ENCODE measurements around the gene F7. TPM values are rescaled to one million over a fixed set of nuclear protein-coding genes. Genes with fewer than 3 reads are reported as not detected.

The F7 gene
- polyA plus RNA-seq, 1 experiment: 0.05 TPM

GRCh38 chr13:113066746-113067145, 38.8 kb upstream of the F7 start:
- no peak for DNase-seq (ENCODE audit: low read depth)
- H3K4me3 ChIP-seq (ENCODE audit: low read depth, low read length): no peak overlapping the region
- no peak for TF ChIP-seq CTCF (IDR thresholded peaks at IDR 0.05; ENCODE audit: insufficient read depth, low read depth, low read length)
- H3K27me3 ChIP-seq (ENCODE audit: control insufficient read depth, insufficient read depth, low read length): no peaks in the 10 kb centered on the region
- no peaks in the 10 kb centered on the region for H3K36me3 ChIP-seq (ENCODE audit: control insufficient read depth, insufficient read depth, low read length)
- ChIA-PET POLR2A (no interaction called here), CTCF (no interaction called here)

- ChIA-PET POLR2A (no interaction called here), CTCF (interaction anchor here (0.7 kb wide), 1 partner anchor 286 kb away, joined by 3 read pairs; no protein-coding TSS in a partner anchor)
- TF ChIP-seq CTCF (IDR thresholded peaks at IDR 0.05; ENCODE audit: insufficient read depth, low read depth, low read length): no peak
- Histone ChIP-seq H3K36me3 (ENCODE audit: control insufficient read depth, insufficient read depth, low read length) (no peaks in the 10 kb centered on the region), H3K27me3 (ENCODE audit: control insufficient read depth, insufficient read depth, low read length) (no peaks in the 10 kb centered on the region), H3K4me3 (ENCODE audit: low read depth, low read length) (no peak overlapping the region)
- DNase-seq (ENCODE audit: low read depth): no peak
Observed at GRCh38 chr13:113069861-113070805, 35.5 kb upstream of the F7 start.

GRCh38 chr13:113070855-113071254, 34.7 kb upstream of the F7 start:
- Histone ChIP-seq H3K27me3 (ENCODE audit: control insufficient read depth, insufficient read depth, low read length) (no peaks in the 10 kb centered on the region), H3K36me3 (ENCODE audit: control insufficient read depth, insufficient read depth, low read length) (no peaks in the 10 kb centered on the region), H3K4me3 (ENCODE audit: low read depth, low read length) (no peak overlapping the region)
- CTCF ChIA-PET: no interaction called here
- no peak for TF ChIP-seq CTCF (IDR thresholded peaks at IDR 0.05; ENCODE audit: insufficient read depth, low read depth, low read length)
- DNase-seq (ENCODE audit: low read depth): no peak
- POLR2A ChIA-PET: no interaction called here

- ChIA-PET POLR2A (no interaction called here), CTCF (no interaction called here)
- TF ChIP-seq CTCF (IDR thresholded peaks at IDR 0.05; ENCODE audit: insufficient read depth, low read depth, low read length): no peak
- no peaks in the 10 kb centered on the region for H3K27me3 ChIP-seq (ENCODE audit: control insufficient read depth, insufficient read depth, low read length)
- no peak overlapping the region for H3K4me3 ChIP-seq (ENCODE audit: low read depth, low read length)
- H3K36me3 ChIP-seq (ENCODE audit: control insufficient read depth, insufficient read depth, low read length): no peaks in the 10 kb centered on the region
- DNase-seq (ENCODE audit: low read depth): no peak
Observed at GRCh38 chr13:113072376-113072775, 33.2 kb upstream of the F7 start.

- ChIA-PET CTCF (interaction anchor here (1.2 kb wide), 1 partner anchor 11 kb away, joined by 3 read pairs; no protein-coding TSS in a partner anchor), POLR2A (no interaction called here)
- TF ChIP-seq CTCF (IDR thresholded peaks at IDR 0.05; ENCODE audit: insufficient read depth, low read depth, low read length): no peak
Observed at GRCh38 chr13:113073942-113074341, 31.6 kb upstream of the F7 start.

More at GRCh38 chr13:113073942-113074341, 31.6 kb upstream of the F7 start:
- Histone ChIP-seq H3K27me3 (ENCODE audit: control insufficient read depth, insufficient read depth, low read length) (no peaks in the 10 kb centered on the region), H3K4me3 (ENCODE audit: low read depth, low read length) (no peak overlapping the region), H3K36me3 (ENCODE audit: control insufficient read depth, insufficient read depth, low read length) (no peaks in the 10 kb centered on the region)
- DNase-seq (ENCODE audit: low read depth): no peak
